IMR-90 (cell line): ENCODE results near the gene RTRAF. TPM values are rescaled to one million over a fixed set of nuclear protein-coding genes. Genes with fewer than 3 reads are reported as not detected.

Experiments used
- ATAC-seq: fragments of 200-7000 bp; cut with Tn5 transposase; 2 replicates; pipeline ENCODE4 v1.9.1; 2020; ENCODE audit warnings: low read depth, mild to moderate bottlenecking, moderate library complexity
- BruUV-seq: library from RNA; stranded (reverse); fragments of 400-500 nt; replicated peaks from 2 replicates; lab custom pipeline; 2021; lab: Mats Ljungman, UMichigan
- CTCF ChIA-PET: fragments of 300-600 bp; formaldehyde crosslinking; extraction: SDS; loops from one replicate; lab custom pipeline; 2021; ENCODE audit warnings: antibody characterized with exemption; lab: Yijun Ruan, JAX
- POLR2A ChIA-PET: fragments of 300-600 bp; sonication (Branson Sonifier 250); formaldehyde crosslinking; loops from one replicate; lab custom pipeline; 2022; ENCODE audit warnings: antibody characterized with exemption; ENCODE audit not compliant: unreplicated experiment; lab: Charles Lee
- DNase-seq: peaks from one replicate; pipeline ENCODE4 v3.0.0; 2013
- H2AFZ ChIP-seq: replicated peaks from 2 replicates; pipeline ENCODE3; 2013; ENCODE audit warnings: low read length, mild to moderate bottlenecking; ENCODE audit not compliant: poor library complexity
- H2AK5ac ChIP-seq: 2 replicates; pipeline ENCODE4 v1.6.1; 2013; ENCODE audit warnings: low read depth, low read length, inconsistent platforms
- H2AK9ac ChIP-seq: replicated peaks from 2 replicates; pipeline ENCODE3; 2013; ENCODE audit warnings: mild to moderate bottlenecking, low read depth, low read length, moderate library complexity; ENCODE audit not compliant: poor library complexity
- H2BK120ac ChIP-seq: 2 replicates; pipeline ENCODE4 v1.6.1; 2013; ENCODE audit warnings: low read depth, low read length, inconsistent platforms
- H2BK15ac ChIP-seq: 3 replicates; pipeline ENCODE4 v1.6.1; 2013; ENCODE audit warnings: low read depth, low read length, inconsistent platforms
- H2BK20ac ChIP-seq: 2 replicates; pipeline ENCODE4 v1.6.1; 2013; ENCODE audit warnings: low read depth, mild to moderate bottlenecking, inconsistent platforms, low read length, moderate library complexity
- H2BK5ac ChIP-seq: 2 replicates; pipeline ENCODE4 v1.6.1; 2013; ENCODE audit warnings: mild to moderate bottlenecking, low read depth, low read length, inconsistent platforms; ENCODE audit not compliant: poor library complexity, severe bottlenecking
- H3K14ac ChIP-seq: replicated peaks from 2 replicates; pipeline ENCODE4 v1.6.1; 2013; ENCODE audit warnings: low read depth, low read length, inconsistent platforms
- H3K18ac ChIP-seq: 2 replicates; pipeline ENCODE4 v1.6.1; 2013; ENCODE audit warnings: low read depth, low read length, control low read depth
- H3K23ac ChIP-seq: 2 replicates; pipeline ENCODE4 v1.6.1; 2013; ENCODE audit warnings: low read depth, low read length, inconsistent platforms
- H3K27ac ChIP-seq: 2 replicates; pipeline ENCODE4 v1.5.1; 2013; ENCODE audit warnings: mild to moderate bottlenecking, control low read depth, low read length; ENCODE audit not compliant: insufficient read depth
- H3K27me3 ChIP-seq: 2 replicates; pipeline ENCODE4 v1.6.1; 2013; ENCODE audit warnings: low read length; ENCODE audit not compliant: control insufficient read depth, insufficient read depth
- H3K36me3 ChIP-seq: 2 replicates; pipeline ENCODE4 v1.6.1; 2013; ENCODE audit warnings: low read length, mixed read lengths; ENCODE audit not compliant: control insufficient read depth, insufficient read depth
- H3K4ac ChIP-seq: 2 replicates; pipeline ENCODE4 v1.6.1; 2013; ENCODE audit warnings: low read depth, low read length, inconsistent platforms
- H3K4me1 ChIP-seq: 2 replicates; pipeline ENCODE4 v1.6.1; 2013; ENCODE audit warnings: low read length, mixed read lengths; ENCODE audit not compliant: control insufficient read depth, insufficient read depth
- H3K4me2 ChIP-seq: 2 replicates; pipeline ENCODE4 v1.6.1; 2013; ENCODE audit warnings: low read depth, mild to moderate bottlenecking, control low read depth, low read length, moderate library complexity
- H3K4me3 ChIP-seq: 2 replicates; pipeline ENCODE4 v1.5.1; 2013; ENCODE audit warnings: low read depth, mild to moderate bottlenecking, control low read depth, low read length, moderate library complexity; ENCODE audit not compliant: insufficient read depth
- H3K56ac ChIP-seq: 2 replicates; pipeline ENCODE4 v1.6.1; 2013; ENCODE audit warnings: low read length, inconsistent platforms; ENCODE audit not compliant: insufficient read depth; ENCODE audit errors: extremely low read depth
- H3K79me1 ChIP-seq, 2 experiments: 2 replicates each; pipeline ENCODE4 v1.6.1; 2013; ENCODE audit warnings: low read length in 2 of 2, inconsistent platforms in 1 of 2, low read depth in 1 of 2
- H3K9ac ChIP-seq: 2 replicates; pipeline ENCODE4 v1.6.1; 2013; ENCODE audit warnings: low read depth, low read length, control low read depth
- H3K9me1 ChIP-seq: 2 replicates; pipeline ENCODE4 v1.6.1; 2013; ENCODE audit warnings: low read length, inconsistent platforms; ENCODE audit not compliant: insufficient read depth
- H3K9me3 ChIP-seq: 2 replicates; pipeline ENCODE4 v1.6.1; 2013; ENCODE audit warnings: low read length; ENCODE audit not compliant: control insufficient read depth, insufficient read depth
- H4K20me1 ChIP-seq: 2 replicates; pipeline ENCODE4 v1.6.1; 2013; ENCODE audit warnings: low read length, inconsistent platforms; ENCODE audit not compliant: insufficient read depth
- H4K5ac ChIP-seq: 2 replicates; pipeline ENCODE4 v1.6.1; 2013; ENCODE audit warnings: mild to moderate bottlenecking, low read depth, low read length, control low read depth
- H4K8ac ChIP-seq, 2 experiments: 2 replicates each; pipeline ENCODE4 v1.6.1; 2013; ENCODE audit warnings: low read depth in 2 of 2, low read length in 2 of 2, control low read depth in 1 of 2, inconsistent platforms in 1 of 2
- H4K91ac ChIP-seq: 2 replicates; pipeline ENCODE4 v1.6.1; 2013; ENCODE audit warnings: low read depth, low read length, inconsistent platforms; ENCODE audit not compliant: insufficient read depth
- BHLHE40 ChIP-seq: fragments of 150-350 bp; IDR thresholded peaks from 2 replicates; pipeline ENCODE4 v1.6.1; 2016; ENCODE audit warnings: mild to moderate bottlenecking, low read depth, low read length
- CEBPB ChIP-seq: IDR thresholded peaks from 2 replicates; pipeline ENCODE4 v1.6.1; 2012; ENCODE audit warnings: low read depth, low read length, improper control_type of control experiment
- CHD1 ChIP-seq: IDR thresholded peaks from 2 replicates; pipeline ENCODE4 v1.6.1; 2012; ENCODE audit warnings: low read depth, low read length, improper control_type of control experiment
- FOS ChIP-seq: fragments of 150-350 bp; IDR thresholded peaks from 2 replicates; pipeline ENCODE4 v1.6.1; 2016; ENCODE audit warnings: low read depth, low read length
- MAFK ChIP-seq: IDR thresholded peaks from 2 replicates; pipeline ENCODE4 v1.6.1; 2012; ENCODE audit warnings: low read depth, low read length, improper control_type of control experiment
- MAZ ChIP-seq: IDR thresholded peaks from 2 replicates; pipeline ENCODE4 v1.6.1; 2012; ENCODE audit warnings: low read depth, mild to moderate bottlenecking, low read length, improper control_type of control experiment, moderate library complexity, borderline replicate concordance
- MXI1 ChIP-seq: IDR thresholded peaks from 2 replicates; pipeline ENCODE4 v1.6.1; 2012; ENCODE audit warnings: low read depth, mild to moderate bottlenecking, low read length, moderate library complexity, borderline replicate concordance
- NFE2L2 ChIP-seq: fragments of 150-350 bp; IDR thresholded peaks from 2 replicates; pipeline ENCODE4 v1.6.1; 2016; ENCODE audit warnings: low read depth, mild to moderate bottlenecking, low read length
- POLR2A ChIP-seq: IDR thresholded peaks from 2 replicates; pipeline ENCODE4 v1.6.1; 2012; ENCODE audit warnings: mild to moderate bottlenecking, low read depth, low read length
- RAD21 ChIP-seq: IDR thresholded peaks from 2 replicates; pipeline ENCODE4 v1.6.1; 2012; ENCODE audit warnings: low read length, improper control_type of control experiment
- RCOR1 ChIP-seq: IDR thresholded peaks from 2 replicates; pipeline ENCODE4 v1.6.1; 2012; ENCODE audit warnings: mild to moderate bottlenecking, low read length, improper control_type of control experiment; ENCODE audit not compliant: insufficient replicate concordance
- RFX5 ChIP-seq: IDR thresholded peaks from 2 replicates; pipeline ENCODE4 v1.8.0; 2012; ENCODE audit warnings: low read depth, mild to moderate bottlenecking, low read length, moderate library complexity
- SMC3 ChIP-seq: fragments of 150-350 bp; IDR thresholded peaks from 2 replicates; pipeline ENCODE4 v1.6.1; 2016; ENCODE audit warnings: low read depth, mild to moderate bottlenecking, antibody characterized with exemption, low read length, moderate library complexity
- whole genome bisulfite sequencing, 2 experiments: methylation state at CpG; one replicate each; pipeline versions ENCODE4 v1.1.5 to v1.1.7; 2013; ENCODE audit warnings: missing lambda C conversion rate in 2 of 2; ENCODE audit not compliant: insufficient read length in 1 of 2; ENCODE audit errors: extremely low coverage in 2 of 2; 5-methylcytosine and 5-hydroxymethylcytosine counted together
- dilution Hi-C: fragments of 300-500 bp; cut with HindIII; formaldehyde crosslinking; loops from one replicate; pipeline ENCODE4 v1.14.3; 2018; ENCODE audit warnings: low sequenced_read_pairs; ENCODE audit not compliant: unreplicated experiment
- in situ Hi-C: fragments of 300-500 bp; cut with MboI; formaldehyde crosslinking; loops from 3 replicates; pipeline ENCODE4 v1.14.3; 2019; ENCODE audit warnings: low sequenced_read_pairs, inconsistent platforms, mixed read lengths
- intact Hi-C: fragments of 100-400 bp; cut with micrococcal nuclease; formaldehyde crosslinking; loops from 2 replicates; pipeline ENCODE4 v1.10.0; 2022
- polyA plus RNA-seq, 3 experiments: library from polyadenylated mRNA; depleted of rRNA; stranded (reverse); fragments of >200 nt; gene quantifications; 2 replicates each; pipeline ENCODE4 v1.2.3, GENCODE V29; 2012; ENCODE audit warnings: low replicate concordance in 1 of 3
- total RNA-seq: library from RNA; depleted of rRNA; stranded (reverse); fragments of >200 nt; gene quantifications from 2 replicates; pipeline ENCODE4 v1.2.3, GENCODE V29; 2012
- TF ChIP-seq, protein P1 (sequence below): conservative IDR thresholded peaks from 2 replicates; pipeline ENCODE4 v1.5.1; 2012; ENCODE audit warnings: mild to moderate bottlenecking, low read depth, low read length, improper control_type of control experiment
- TF ChIP-seq, protein P2 (sequence below): fragments of 150-350 bp; IDR thresholded peaks from 2 replicates; pipeline ENCODE4 v1.6.1; 2016; ENCODE audit warnings: low read depth, mild to moderate bottlenecking, low read length, moderate library complexity, borderline replicate concordance
- TF ChIP-seq, protein P3 (sequence below): fragments of 150-350 bp; IDR thresholded peaks from 2 replicates; pipeline ENCODE4 v1.6.1; 2017; ENCODE audit warnings: mild to moderate bottlenecking, antibody characterized with exemption, low read length, low read depth

RTRAF gene
- total and polyA plus RNA-seq, 2 of the 4 experiments (the other 2 are of a cell fraction) = 53.2 to 102 TPM

DNA sequence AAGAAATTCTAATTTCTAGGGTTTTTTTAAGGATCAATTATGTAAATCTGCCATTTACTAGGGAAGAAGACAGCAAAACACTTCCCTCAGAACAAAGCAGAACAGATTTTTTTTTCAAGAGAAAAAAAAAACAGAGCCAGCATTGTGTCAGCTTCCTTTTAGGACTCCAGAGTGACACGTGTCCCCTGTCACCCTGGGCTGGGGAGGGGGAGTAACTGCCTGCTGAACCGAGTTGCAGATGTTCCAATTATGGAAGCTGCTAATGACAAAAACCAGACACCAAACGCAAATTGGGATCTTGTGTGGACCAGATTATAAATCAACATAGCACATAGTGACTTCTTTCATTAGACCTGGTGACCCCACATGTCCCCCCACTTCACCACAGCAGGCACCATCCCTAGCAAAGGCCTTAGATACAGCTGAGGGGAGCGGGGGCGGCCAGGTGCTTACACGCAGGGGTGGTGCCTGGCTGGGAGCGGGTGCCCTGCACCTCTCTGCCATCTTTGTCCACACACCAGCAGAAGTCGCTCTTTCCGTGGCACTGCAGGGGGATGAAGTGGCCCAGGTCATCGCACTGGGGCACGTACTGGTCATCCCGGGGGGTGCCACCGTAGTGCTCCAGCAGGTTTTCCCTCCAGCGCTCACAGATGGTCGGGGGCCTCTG is 25.4 kb downstream of the RTRAF start:
- POLR2A ChIA-PET = no interaction called here
- CTCF ChIA-PET = interaction anchor here (0.6 kb wide), 3 partner anchors 48 to 134 kb away, joined by 3 read pairs; no protein-coding TSS in a partner anchor
- Histone ChIP-seq H3K4ac (no peak overlapping the region), H4K8ac (no peak overlapping the region), H2BK15ac (no peak overlapping the region), H3K23ac (no peak overlapping the region), H3K27ac (no peak overlapping the region), H3K56ac (no peak overlapping the region), H2AK9ac (no peak overlapping the region), H3K4me2 (no peak overlapping the region), H3K18ac (no peak overlapping the region), H3K36me3 (peaks cover 82% of the 10 kb centered on the region), H3K9ac (no peak overlapping the region), H4K91ac (no peak overlapping the region; the same call in 1 of the 2 replicates), H2AFZ (no peak overlapping the region), H2AK5ac (no peak overlapping the region), H3K27me3 (no peaks in the 10 kb centered on the region), H3K79me1 (peaks cover 36 to 69% of the 10 kb centered on the region in 2 experiments; a peak in 3 of 4 replicates), H3K9me1 (peaks cover 21% of the 10 kb centered on the region), H3K4me1 (peaks cover 4% of the 10 kb centered on the region; the same call in 1 of the 2 replicates), H3K9me3 (no peaks in the 10 kb centered on the region), H2BK20ac (no peak overlapping the region), H2BK120ac (no peak overlapping the region), H3K14ac (no peak overlapping the region), H4K5ac (no peak overlapping the region), H3K4me3 (no peak overlapping the region), H4K20me1 (no peaks in the 10 kb centered on the region), H2BK5ac (no peak overlapping the region)
- no peak for TF ChIP-seq CEBPB
- TF ChIP-seq, protein P1, sequence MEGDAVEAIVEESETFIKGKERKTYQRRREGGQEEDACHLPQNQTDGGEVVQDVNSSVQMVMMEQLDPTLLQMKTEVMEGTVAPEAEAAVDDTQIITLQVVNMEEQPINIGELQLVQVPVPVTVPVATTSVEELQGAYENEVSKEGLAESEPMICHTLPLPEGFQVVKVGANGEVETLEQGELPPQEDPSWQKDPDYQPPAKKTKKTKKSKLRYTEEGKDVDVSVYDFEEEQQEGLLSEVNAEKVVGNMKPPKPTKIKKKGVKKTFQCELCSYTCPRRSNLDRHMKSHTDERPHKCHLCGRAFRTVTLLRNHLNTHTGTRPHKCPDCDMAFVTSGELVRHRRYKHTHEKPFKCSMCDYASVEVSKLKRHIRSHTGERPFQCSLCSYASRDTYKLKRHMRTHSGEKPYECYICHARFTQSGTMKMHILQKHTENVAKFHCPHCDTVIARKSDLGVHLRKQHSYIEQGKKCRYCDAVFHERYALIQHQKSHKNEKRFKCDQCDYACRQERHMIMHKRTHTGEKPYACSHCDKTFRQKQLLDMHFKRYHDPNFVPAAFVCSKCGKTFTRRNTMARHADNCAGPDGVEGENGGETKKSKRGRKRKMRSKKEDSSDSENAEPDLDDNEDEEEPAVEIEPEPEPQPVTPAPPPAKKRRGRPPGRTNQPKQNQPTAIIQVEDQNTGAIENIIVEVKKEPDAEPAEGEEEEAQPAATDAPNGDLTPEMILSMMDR = no peak
- no peak for TF ChIP-seq RCOR1
- no peak for TF ChIP-seq MAZ
- TF ChIP-seq, protein P2, sequence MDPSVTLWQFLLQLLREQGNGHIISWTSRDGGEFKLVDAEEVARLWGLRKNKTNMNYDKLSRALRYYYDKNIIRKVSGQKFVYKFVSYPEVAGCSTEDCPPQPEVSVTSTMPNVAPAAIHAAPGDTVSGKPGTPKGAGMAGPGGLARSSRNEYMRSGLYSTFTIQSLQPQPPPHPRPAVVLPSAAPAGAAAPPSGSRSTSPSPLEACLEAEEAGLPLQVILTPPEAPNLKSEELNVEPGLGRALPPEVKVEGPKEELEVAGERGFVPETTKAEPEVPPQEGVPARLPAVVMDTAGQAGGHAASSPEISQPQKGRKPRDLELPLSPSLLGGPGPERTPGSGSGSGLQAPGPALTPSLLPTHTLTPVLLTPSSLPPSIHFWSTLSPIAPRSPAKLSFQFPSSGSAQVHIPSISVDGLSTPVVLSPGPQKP = no peak
- TF ChIP-seq RFX5 = no peak
- no peak for TF ChIP-seq MXI1
- TF ChIP-seq FOS = no peak
- no peak for TF ChIP-seq POLR2A
- TF ChIP-seq SMC3 = no peak
- no peak for TF ChIP-seq CHD1
- TF ChIP-seq MAFK = no peak
- TF ChIP-seq NFE2L2 = no peak
- no peak for TF ChIP-seq BHLHE40
- TF ChIP-seq, protein P3, sequence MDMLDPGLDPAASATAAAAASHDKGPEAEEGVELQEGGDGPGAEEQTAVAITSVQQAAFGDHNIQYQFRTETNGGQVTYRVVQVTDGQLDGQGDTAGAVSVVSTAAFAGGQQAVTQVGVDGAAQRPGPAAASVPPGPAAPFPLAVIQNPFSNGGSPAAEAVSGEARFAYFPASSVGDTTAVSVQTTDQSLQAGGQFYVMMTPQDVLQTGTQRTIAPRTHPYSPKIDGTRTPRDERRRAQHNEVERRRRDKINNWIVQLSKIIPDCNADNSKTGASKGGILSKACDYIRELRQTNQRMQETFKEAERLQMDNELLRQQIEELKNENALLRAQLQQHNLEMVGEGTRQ = no peak
- TF ChIP-seq RAD21 = no peak
- ATAC-seq (no peak), DNase-seq (no peak)
- intact Hi-C loops = no loop called here
- dilution Hi-C loops = no loop called here
- no TSS peak for BruUV-seq
- in situ Hi-C loops = loop anchor here (25.0 kb wide), 1 partner anchor 698 kb away; the partner anchor contains the start of gene PSMC6
- WGBS, 2 experiments = no CpG with 5 or more reads among the region's 15 CpGs
